Neuronal stem cell (in vitro differentiated cells): ENCODE results near the gene SLC12A6.
"Not testable (repeated sequence)": the region's sequence is repeated elsewhere in the genome, so short reads cannot be mapped to it uniquely, and the experiment has no call there.

Experiments
- DNase-seq: peaks from one replicate; pipeline ENCODE4 v3.0.0-alpha.2; 2013; ENCODE audit warnings: low spot score
- H2AFZ ChIP-seq: one replicate; pipeline ENCODE4 v1.6.1; 2013; ENCODE audit warnings: mild to moderate bottlenecking, low read length, inconsistent platforms
- H2AK5ac ChIP-seq: 2 replicates; pipeline ENCODE4 v1.6.1; 2013; ENCODE audit warnings: low read depth, mild to moderate bottlenecking, inconsistent platforms, low read length, moderate library complexity, mixed read lengths
- H2BK120ac ChIP-seq: 2 replicates; pipeline ENCODE4 v1.6.1; 2013; ENCODE audit warnings: low read depth, mild to moderate bottlenecking, inconsistent platforms, low read length, moderate library complexity, mixed read lengths
- H2BK12ac ChIP-seq: one replicate; pipeline ENCODE4 v1.6.1; 2013; ENCODE audit warnings: low read length, inconsistent platforms
- H2BK15ac ChIP-seq: 2 replicates; pipeline ENCODE4 v1.6.1; 2013; ENCODE audit warnings: mild to moderate bottlenecking, low read length, inconsistent platforms, mixed read lengths
- H2BK5ac ChIP-seq: one replicate; pipeline ENCODE4 v1.6.1; 2013; ENCODE audit warnings: inconsistent platforms, mild to moderate bottlenecking, low read length, moderate library complexity
- H3K14ac ChIP-seq: one replicate; pipeline ENCODE4 v1.6.1; 2013; ENCODE audit warnings: low read length, inconsistent platforms
- H3K18ac ChIP-seq: 2 replicates; pipeline ENCODE4 v1.6.1; 2013; ENCODE audit warnings: low read length, inconsistent platforms
- H3K23ac ChIP-seq: 2 replicates; pipeline ENCODE4 v1.6.1; 2013; ENCODE audit warnings: low read depth, mild to moderate bottlenecking, mixed read lengths, low read length, inconsistent platforms; ENCODE audit not compliant: poor library complexity
- H3K27ac ChIP-seq: replicated peaks from 3 replicates; pipeline ENCODE4 v1.5.1; 2013; ENCODE audit warnings: low read length, inconsistent platforms
- H3K27me3 ChIP-seq, 3 experiments: 2 replicates each; pipeline ENCODE4 v1.6.1; 2013; ENCODE audit warnings: low read length in 3 of 3, mild to moderate bottlenecking in 2 of 3, inconsistent platforms in 1 of 3, low read depth in 1 of 3, mixed read lengths in 1 of 3, moderate library complexity in 1 of 3; ENCODE audit not compliant: control insufficient read depth in 3 of 3, insufficient read depth in 3 of 3
- H3K36me3 ChIP-seq, 2 donors: replicated peaks in 1 of 2; 2 replicates each; pipeline ENCODE4 v1.6.1; 2013; ENCODE audit warnings: low read length in 2 of 2; ENCODE audit not compliant: control insufficient read depth in 2 of 2, insufficient read depth in 2 of 2
- H3K4ac ChIP-seq: 2 replicates; pipeline ENCODE4 v1.6.1; 2013; ENCODE audit warnings: inconsistent platforms, mild to moderate bottlenecking, low read length, moderate library complexity
- H3K4me1 ChIP-seq, 2 donors: 1 replicate in 1 of 2; 2 replicates in 1 of 2; pipeline ENCODE4 v1.6.1; 2013; ENCODE audit warnings: low read length in 2 of 2, low read depth in 1 of 2; ENCODE audit not compliant: control insufficient read depth in 2 of 2, insufficient read depth in 1 of 2
- H3K4me2 ChIP-seq: one replicate; pipeline ENCODE4 v1.6.1; 2013; ENCODE audit warnings: mild to moderate bottlenecking, low read length, inconsistent platforms; ENCODE audit not compliant: insufficient read depth, poor library complexity, severe bottlenecking
- H3K4me3 ChIP-seq, 2 donors: 2 replicates each; pipeline ENCODE4 v1.5.1; 2013; ENCODE audit warnings: low read length in 2 of 2, mild to moderate bottlenecking in 2 of 2, inconsistent platforms in 1 of 2, moderate library complexity in 1 of 2
- H3K79me1 ChIP-seq: one replicate; pipeline ENCODE4 v1.6.1; 2013; ENCODE audit warnings: low read depth, mild to moderate bottlenecking, inconsistent platforms, low read length, moderate library complexity
- H3K9ac ChIP-seq: one replicate; pipeline ENCODE4 v1.6.1; 2013; ENCODE audit warnings: mild to moderate bottlenecking, low read depth, low read length, inconsistent platforms; ENCODE audit not compliant: poor library complexity
- H3K9me3 ChIP-seq, 2 donors: replicated peaks in 1 of 2; 2 replicates each; pipeline versions ENCODE3 to v1.6.1; 2013; ENCODE audit warnings: low read length in 2 of 2, mild to moderate bottlenecking in 2 of 2, inconsistent platforms in 1 of 2, low read depth in 1 of 2, mixed read lengths in 1 of 2, moderate library complexity in 1 of 2; ENCODE audit not compliant: control insufficient read depth in 2 of 2, insufficient read depth in 1 of 2
- H4K8ac ChIP-seq: one replicate; pipeline ENCODE4 v1.6.1; 2013; ENCODE audit warnings: low read depth, mild to moderate bottlenecking, inconsistent platforms, low read length, moderate library complexity
- H4K91ac ChIP-seq: one replicate; pipeline ENCODE4 v1.6.1; 2013; ENCODE audit warnings: low read length, low read depth, mild to moderate bottlenecking, inconsistent platforms; ENCODE audit not compliant: poor library complexity
- WGBS, 2 donors: extraction: QIAGEN DNeasy Blood & Tissue Kit; methylation state at CpG; one replicate each; pipeline ENCODE4 v1.1.7; 2013; ENCODE audit warnings: missing lambda C conversion rate in 2 of 2, mixed read lengths in 1 of 2; ENCODE audit not compliant: insufficient read length in 2 of 2, insufficient replicate concordance in 1 of 2; ENCODE audit errors: extremely low coverage in 2 of 2; 5-methylcytosine and 5-hydroxymethylcytosine counted together

The SLC12A6 gene

GRCh38 chr15:34347951-34348638, 10.5 kb upstream of the SLC12A6 start:
- Histone ChIP-seq H3K79me1 (no peaks in the 10 kb centered on the region), H3K9ac (no peak overlapping the region), H4K8ac (no peak overlapping the region), H2BK120ac (no peak overlapping the region), H3K27ac (no peak overlapping the region), H3K23ac (no peak overlapping the region), H2AK5ac (no peak overlapping the region), H3K36me3 (no peaks in the 10 kb centered on the region), H3K4me3 (no peak overlapping the region), H3K14ac (no peak overlapping the region), H2BK12ac (no peak overlapping the region), H2BK15ac (no peak overlapping the region), H2AFZ (no peak overlapping the region), H3K4me2 (no peak overlapping the region), H3K18ac (no peak overlapping the region), H3K4me1 (no peaks in the 10 kb centered on the region), H4K91ac (no peak overlapping the region), H3K27me3 (no peaks in the 10 kb centered on the region), H2BK5ac (no peak overlapping the region), H3K9me3 (no peaks in the 10 kb centered on the region), H3K4ac (peak overlapping the region; percentile 54)
- WGBS, 2 donors: no CpG with 5 or more reads among the region's 13 CpGs
- no peak for DNase-seq

DNA sequence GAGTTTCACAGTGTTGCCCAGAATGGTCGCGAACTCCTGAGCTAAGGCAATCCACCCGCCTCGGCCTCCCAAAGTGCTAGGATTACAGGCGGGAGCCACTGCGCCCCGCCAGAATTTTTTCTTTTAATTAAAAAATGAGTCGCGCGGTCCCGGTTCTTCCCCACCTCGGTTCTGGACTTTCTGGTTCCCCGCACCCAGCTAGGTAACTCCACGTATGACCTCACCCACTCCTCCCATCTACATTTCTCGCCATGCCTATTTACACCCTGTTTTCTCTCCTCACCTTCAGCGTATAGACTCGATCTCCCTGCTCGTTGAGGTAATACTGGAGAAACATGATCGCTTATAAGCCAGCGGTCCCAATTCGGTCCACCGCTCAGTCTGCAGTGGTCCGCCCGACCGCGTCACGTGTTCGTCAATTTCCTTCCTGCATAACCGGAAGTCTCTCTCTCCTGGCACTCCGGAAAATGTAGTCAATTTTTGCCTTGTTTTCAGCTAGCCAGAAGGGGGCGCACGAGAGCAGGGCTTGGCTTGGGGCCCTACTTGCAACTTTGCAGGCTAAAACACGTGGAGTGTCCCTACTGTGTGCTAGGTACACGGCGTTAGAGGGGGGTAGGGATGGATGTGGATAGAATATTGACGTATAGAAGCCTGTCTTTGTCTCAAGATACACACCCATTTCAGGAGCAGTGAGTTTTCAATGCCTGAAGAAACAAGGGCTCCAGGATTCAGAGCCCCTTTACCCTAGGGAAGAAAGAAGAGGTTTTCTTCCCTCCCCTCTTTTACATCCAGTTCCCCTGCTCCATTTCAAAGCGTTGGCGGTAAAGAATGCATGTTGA, 5.4 kb upstream of the SLC12A6 start, which contains the start of the genes NOP10 and NUTM1:
Gene NOP10, minus strand, starts transcription at position 400 of the 839 bp plus-strand sequence. Its CDS starts 63 bp downstream, at position 337.
Gene NUTM1, plus strand, starts transcription at position 579 of the 839 bp plus-strand sequence. CDS start 382 bp downstream, outside the sequence.
- H2BK12ac ChIP-seq: no peak within 1 kb of the TSS

GRCh38 chr15:34342213-34342736, 4.7 kb upstream of the SLC12A6 start:
- WGBS, 2 donors: no CpG with 5 or more reads among the region's 26 CpGs
- Histone ChIP-seq H2AFZ (peak overlapping the region; percentile 87), H3K4me3 (peak overlapping the region; percentile 78 to 96), H3K4me2 (peak overlapping the region; percentile 74), H3K36me3 (peaks cover 0 to 34% of the 10 kb centered on the region in 2 donors)
- H2BK5ac ChIP-seq, H3K4ac ChIP-seq, H3K79me1 ChIP-seq, H2BK120ac ChIP-seq, H3K9ac ChIP-seq, H4K91ac ChIP-seq, H3K4me1 ChIP-seq, H3K27me3 ChIP-seq, DNase-seq, H3K27ac ChIP-seq, H2AK5ac ChIP-seq, H2BK15ac ChIP-seq, H2BK12ac ChIP-seq, H4K8ac ChIP-seq, H3K14ac ChIP-seq, H3K18ac ChIP-seq, H3K9me3 ChIP-seq, H3K23ac ChIP-seq: not testable (repeated sequence)

More for the DNA sequence above, 5.4 kb upstream of the SLC12A6 start, which contains the start of the genes NOP10 and NUTM1:
- Histone ChIP-seq H3K18ac (peak within 1 kb of the TSS; percentile 59), H3K9me3 (peaks cover 1 to 3% of the 10 kb centered on the region in 2 donors), H2AFZ (peak within 1 kb of the TSS; percentile 87), H3K4ac (no peak within 1 kb of the TSS), H3K4me1 (peaks cover 0 to 4% of the 10 kb centered on the region in 2 donors), H3K23ac (no peak within 1 kb of the TSS), H2AK5ac (no peak within 1 kb of the TSS), H3K14ac (no peak within 1 kb of the TSS), H3K79me1 (peaks cover 3% of the 10 kb centered on the region), H2BK5ac (no peak within 1 kb of the TSS), H2BK120ac (no peak within 1 kb of the TSS), H3K9ac (no peak within 1 kb of the TSS), H3K27ac (peak within 1 kb of the TSS; percentile 80), H4K91ac (no peak within 1 kb of the TSS), H4K8ac (no peak within 1 kb of the TSS), H3K36me3 (peaks cover 0 to 34% of the 10 kb centered on the region in 2 donors), H3K4me2 (peak within 1 kb of the TSS; percentile 74), H3K4me3 (peak within 1 kb of the TSS; percentile 78 to 96), H3K27me3 (no peaks in the 10 kb centered on the region), H2BK15ac (no peak within 1 kb of the TSS)
- WGBS, 2 donors: no CpG with 5 or more reads among the region's 38 CpGs
- peak; percentile 80 for DNase-seq
